ENCODE data around the gene MAGEA4.
"Not testable (repeated sequence)": the region's sequence is repeated elsewhere in the genome, so short reads cannot be mapped to it uniquely, and the experiment has no call there.

The MAGEA4 gene, protein sequence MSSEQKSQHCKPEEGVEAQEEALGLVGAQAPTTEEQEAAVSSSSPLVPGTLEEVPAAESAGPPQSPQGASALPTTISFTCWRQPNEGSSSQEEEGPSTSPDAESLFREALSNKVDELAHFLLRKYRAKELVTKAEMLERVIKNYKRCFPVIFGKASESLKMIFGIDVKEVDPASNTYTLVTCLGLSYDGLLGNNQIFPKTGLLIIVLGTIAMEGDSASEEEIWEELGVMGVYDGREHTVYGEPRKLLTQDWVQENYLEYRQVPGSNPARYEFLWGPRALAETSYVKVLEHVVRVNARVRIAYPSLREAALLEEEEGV

DNA sequence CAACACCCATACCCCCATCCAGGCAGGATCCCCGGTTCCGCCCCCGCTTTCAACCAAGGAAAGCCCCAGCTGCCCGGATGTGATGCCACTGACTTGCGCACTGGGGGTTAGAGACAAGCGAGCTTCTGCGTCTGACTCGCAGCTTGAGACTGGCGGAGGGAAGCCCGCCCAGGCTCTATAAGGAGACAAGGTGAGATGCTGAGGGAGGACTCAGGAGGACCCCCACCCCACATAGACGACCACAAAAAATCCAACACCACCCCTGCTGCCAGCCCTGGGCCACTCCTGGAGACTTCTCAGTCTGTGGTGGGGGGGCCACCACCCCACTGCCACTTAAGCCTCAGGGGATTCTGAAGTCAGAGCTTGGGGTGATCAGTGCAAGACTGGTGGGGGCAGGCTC lies at the start of gene MAGEA4:
Gene MAGEA4, plus strand, starts transcription at position 110 of the 400 bp plus-strand sequence. CDS start 10,776 bp downstream, outside the sequence.
- no peak for DNase-seq (ENCODE audit: low read depth)

DNA sequence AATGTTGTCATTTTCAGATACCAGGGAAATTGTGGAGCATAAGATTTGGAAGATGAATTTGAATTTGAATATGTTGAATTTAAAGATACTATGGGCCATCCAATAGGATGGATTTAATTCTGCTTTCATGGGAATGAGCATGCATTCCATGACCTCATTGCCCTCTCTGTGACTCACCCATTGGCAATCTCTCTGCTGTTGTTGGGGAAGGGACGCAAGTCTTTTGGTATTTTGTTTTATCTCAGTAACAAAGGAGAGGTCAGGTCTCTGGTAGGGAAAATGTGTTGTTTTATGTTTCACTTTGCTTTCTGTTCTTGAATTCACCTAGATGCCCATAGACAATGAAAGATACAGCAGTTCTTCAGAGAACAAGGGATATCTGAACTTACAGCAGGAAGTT lies 42.1 kb upstream of the MAGEA4 start:
- peak; percentile 42 for DNase-seq (ENCODE audit: low read depth)

DNA sequence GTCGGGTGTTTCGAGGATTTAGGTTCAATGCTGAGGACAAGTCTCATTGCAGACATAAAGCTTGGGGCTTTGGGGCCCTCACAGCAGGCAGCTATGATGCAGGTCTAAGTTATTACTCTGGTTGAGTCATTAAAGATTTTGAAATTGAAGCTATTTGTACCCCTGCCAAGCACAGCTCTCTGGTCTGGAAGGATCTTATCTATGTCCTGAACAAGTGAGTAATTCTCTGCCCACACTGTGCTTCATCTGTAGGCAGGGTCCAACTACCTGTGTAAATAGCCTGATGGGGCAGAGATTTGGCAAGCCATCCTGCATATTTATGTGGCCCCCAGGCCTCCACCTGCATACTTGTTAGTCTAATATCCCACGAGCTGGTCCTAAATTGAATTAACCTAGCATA lies 41.4 kb upstream of the MAGEA4 start:
- peak; percentile 65 for DNase-seq (ENCODE audit: low read depth)

DNA sequence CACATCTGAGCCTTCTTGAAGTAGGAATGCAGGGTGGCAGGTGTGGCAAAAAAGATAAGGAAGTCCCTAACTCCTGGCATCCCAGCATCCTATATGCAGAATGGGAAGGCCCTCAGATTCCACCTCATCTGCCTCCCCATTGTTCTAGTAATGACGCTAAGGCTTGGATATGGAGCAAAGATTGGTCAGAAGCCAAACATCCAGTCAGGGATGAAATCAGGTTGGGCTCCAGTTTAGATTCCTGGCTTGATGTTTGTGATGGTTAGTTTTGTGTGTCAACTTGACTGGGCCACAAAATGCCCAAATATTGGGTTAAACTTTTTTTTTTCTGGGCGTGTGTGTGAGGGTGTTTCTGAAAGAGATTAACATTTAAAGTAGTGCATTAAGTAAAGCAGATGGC lies 39.6 kb upstream of the MAGEA4 start:
- no peak for DNase-seq (ENCODE audit: low read depth)

DNA sequence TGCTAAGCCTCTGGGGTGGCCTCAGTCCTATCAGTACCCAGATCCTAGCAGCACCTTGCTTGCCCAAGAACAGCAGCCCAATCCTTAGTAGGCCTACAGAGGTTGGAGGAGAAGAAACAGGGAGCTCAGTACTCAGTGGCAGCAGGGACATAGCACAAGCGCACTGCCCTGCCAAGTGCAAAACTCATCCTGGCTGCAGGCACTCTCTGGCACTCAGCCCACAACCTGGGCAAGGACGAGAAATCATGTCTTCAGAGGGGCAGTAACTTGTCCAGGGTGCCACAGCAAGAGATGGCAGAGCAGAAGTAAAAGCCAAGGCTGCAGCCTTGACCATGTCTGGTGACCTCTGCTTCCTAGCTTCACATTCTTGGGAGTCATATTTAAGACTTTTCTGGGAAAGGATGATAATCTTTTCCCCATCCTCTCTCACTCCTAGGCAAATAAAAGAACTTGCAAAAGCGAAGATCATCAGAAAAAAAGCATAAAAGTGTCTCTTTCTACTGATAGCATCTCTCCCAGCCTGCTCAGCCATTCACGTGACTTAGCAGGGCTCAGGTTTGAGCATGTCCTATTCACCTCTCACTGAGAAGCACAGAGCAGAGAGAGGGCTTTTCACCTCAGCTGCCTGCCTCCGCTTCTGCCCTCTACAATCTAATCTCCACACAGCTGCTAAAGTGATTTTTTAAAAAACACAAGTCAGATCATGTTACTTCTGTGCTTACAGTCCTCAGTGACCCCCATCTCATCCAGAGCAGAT lies 37.2 kb upstream of the MAGEA4 start:
- DNase-seq (ENCODE audit: low read depth): no peak

DNA sequence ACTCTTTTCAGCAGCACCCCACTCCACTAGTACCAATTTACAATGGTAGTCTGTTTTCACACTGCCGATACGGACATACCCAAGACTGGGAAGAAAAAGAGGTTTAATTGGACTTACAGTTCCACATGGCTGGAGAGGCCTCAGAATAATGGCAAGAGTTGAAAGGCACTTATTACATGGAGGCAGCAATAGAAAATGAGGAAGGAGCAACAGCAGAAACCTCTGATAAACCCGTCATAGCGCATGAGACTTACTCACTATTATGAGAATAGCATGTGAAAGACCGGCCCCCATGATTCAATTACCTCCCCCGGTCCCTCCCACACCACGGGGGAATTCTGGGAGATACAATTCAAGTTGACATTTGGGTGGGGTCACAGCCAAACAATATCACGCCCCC lies 34.1 kb upstream of the MAGEA4 start:
- no peak for DNase-seq (ENCODE audit: low read depth)

DNA sequence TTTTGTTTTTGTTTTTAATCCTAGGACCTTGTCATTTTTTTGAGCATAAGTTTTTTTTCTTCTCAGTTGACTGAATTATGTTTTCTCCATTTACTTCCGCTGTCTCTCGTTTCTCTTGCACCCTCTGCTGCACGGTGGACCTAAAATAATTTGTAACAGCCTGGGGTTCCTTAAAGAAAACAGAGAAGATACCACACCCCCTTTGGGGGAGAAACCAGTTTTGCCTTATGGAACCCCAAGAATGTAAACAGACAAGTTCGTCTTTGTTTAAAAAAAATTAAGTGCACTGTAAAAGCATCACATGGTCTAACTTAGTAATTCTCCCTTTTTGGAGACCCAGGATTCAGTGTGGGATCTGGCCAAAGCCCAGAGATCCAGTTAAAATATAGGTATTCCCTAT lies 32.8 kb upstream of the MAGEA4 start:
- DNase-seq (ENCODE audit: low read depth): no peak

DNA sequence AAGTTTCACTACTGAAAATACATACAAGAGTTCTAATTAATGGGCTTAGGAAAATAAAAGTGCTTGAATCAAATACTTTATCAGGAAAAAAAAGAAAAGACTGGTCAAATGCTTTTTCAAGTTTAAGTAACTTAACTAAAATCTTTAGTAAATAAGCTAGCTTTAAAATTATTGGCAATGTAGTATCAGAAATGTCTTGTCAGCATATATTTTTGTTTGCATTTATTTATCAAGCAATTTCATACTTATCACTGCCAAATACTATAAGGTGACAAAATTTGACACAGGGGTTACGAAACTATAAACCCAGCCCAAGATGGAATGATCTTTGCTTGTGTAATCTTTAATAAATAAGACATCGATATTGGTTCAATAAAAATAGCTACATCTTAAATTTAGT lies 31.8 kb upstream of the MAGEA4 start:
- DNase-seq (ENCODE audit: low read depth): no peak

DNA sequence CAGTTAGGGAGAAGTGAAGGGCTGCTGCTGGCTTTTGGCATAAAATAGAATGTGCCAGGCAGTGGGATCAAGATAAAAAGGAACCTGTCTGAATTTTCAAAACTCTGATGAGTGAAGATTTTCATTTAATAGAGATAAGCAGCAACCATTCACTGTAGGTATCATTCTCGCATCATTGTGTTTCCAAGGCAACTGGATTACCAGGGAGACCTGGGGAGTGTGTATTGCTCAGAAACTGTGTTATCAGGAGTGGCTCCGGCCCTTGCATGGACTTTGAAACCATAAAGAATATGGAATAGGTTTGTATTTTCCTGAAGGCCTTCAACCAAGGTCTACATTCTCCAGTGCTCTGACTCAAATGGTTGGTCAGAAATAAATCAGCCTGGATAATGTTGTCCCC lies 23.3 kb upstream of the MAGEA4 start:
- DNase-seq (ENCODE audit: low read depth): no peak

DNA sequence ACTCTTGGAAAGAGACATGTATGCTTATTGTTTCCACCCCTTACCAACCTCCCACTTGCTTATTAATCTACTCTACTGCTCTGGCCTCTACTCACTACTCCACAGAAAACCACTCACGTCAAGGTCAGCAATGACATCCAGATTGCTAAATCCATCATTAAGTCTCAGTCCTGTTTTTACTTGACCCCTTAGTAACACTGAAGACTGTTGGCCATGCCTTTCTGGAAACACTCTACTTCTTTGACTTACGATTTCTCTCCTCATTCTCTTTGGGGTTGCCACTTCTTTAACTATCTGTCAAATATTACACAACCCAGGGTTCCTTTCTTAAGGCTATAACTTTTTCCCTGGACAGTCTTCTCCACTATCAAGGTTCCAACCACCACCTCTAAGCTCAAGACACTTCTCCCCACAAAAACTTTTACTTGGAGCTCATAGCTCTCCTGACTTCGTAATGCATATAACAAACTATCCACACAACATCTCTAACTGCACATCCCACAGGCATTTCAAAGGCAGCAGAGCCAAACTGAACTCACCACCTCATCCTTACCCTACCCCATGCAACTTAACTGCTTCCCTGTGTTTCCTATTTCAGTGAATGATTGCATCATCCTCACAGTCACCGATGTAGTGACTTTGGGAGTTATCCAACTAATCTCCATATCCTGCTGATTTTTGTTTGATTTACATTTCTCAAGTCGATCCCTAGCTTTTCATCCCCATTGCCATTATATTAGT lies 15.8 kb upstream of the MAGEA4 start:
- peak; percentile 75 for DNase-seq (ENCODE audit: low read depth)

DNA sequence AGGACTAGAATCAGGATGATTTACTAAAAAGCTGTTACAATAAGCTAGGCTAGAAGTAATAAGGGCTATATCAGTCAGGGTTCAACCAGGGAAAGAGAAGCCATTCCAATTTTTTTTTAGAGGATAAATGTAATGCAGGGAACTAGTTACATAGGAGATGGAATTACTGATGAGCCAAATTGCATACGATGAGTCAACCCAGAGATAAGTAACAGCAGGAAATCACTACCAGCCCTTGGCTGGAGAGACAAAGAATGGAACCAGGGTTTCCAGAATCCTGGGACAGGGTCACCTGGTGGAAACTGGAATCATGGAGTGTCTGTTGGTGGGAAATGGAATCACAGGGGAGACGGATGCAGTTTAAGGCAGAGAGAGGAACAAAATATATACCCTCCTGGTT lies 13.1 kb upstream of the MAGEA4 start:
- no peak for DNase-seq (ENCODE audit: low read depth)

DNA sequence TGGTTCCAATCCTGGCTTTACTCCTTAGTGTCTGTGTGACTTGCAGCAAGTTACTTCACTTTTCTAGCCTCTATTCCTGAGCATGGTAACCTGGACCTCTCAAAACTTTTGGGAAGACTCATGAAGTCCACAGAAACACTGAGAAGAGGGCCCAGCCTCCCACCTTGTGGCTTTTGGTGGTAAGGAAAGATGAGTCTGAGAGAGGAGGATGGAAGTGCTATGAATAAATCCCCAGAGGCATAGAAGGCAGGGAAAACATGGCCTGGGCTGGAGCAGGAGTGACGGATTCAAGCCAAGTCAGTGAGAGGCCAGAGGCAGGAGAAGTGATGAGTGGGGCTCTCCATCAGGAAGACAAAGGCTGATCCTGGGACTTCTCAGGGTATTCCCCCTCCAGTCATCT lies 10.9 kb upstream of the MAGEA4 start:
- DNase-seq (ENCODE audit: low read depth): no peak

DNA sequence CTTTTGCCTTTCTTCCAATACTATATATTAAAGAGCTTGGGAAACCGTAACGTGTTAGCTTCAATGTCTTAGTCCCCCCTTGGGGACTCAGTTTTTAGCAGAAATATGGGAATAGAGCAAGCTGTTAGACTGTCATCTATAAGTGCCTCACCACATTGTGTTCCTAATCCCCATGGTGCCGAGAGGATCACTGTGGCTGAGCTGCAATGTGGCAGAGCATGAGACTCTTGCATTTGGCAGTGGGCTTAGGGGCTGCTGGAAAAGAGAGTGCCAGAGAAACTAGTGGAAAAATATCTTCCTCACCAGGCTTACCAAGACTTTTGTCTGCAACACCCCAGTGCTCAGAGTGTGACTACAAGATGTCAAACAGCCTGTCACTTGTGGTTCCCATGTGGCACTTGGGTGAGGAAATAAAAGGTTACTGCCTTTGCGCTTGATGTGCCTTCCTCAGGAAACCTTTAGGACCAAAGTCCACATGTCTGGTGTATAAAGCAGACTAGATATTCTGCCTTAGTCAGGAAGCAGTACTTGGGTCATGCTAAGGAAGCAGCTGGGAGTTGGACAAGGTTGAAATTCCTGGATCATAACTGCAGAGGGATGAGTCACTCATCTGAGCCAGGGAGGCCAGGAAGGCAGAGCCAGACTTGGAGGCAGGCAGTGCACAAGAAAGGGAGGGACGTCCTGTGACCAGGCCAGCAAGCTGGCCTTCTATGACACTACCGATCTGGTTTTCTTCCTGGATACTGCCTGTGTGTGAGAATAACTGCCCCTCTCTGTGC lies 9.7 kb upstream of the MAGEA4 start:
- peak; percentile 69 for DNase-seq (ENCODE audit: low read depth)

DNA sequence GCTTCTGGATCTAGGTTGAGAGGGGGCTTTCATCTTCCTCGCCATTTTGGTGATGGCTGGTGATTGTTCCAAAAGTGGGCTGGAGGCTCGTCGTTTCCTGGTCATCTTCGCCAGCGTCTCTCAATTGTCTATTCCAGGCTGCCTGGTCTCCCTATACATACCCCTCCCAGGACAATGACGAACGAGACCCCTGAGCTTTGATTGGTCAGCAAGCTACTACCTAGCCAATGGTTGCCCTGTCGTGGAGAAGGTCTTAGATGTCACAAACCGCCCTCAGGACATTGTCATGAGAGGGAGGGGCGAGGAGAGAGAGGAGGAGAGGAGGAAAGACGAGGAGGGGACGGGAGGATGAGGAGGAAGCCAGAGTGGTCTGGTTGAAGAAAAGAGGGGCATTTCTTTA lies 7.7 kb upstream of the MAGEA4 start:
- no peak for DNase-seq (ENCODE audit: low read depth)

DNA sequence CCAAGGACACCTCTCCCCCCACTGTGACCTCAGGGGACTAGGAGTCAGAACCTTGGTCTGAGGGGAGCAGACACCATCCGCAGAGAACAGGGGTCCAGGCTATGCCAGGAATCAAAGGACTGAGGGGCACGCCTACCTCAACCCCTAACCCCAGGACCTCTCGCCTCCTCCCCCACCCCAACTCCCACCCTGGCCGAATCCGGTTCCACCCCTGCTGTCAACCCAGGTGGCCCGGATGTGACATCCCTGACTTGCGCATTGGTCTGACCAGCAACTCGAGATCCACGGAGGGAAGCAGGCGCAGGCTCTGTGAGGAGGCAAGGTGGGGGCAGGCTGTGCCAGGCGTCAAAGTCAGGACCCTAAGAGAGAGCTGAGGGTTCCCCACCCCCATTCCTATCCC lies 468 bp upstream of the MAGEA4 start:
- no peak for DNase-seq (ENCODE audit: low read depth)

DNA sequence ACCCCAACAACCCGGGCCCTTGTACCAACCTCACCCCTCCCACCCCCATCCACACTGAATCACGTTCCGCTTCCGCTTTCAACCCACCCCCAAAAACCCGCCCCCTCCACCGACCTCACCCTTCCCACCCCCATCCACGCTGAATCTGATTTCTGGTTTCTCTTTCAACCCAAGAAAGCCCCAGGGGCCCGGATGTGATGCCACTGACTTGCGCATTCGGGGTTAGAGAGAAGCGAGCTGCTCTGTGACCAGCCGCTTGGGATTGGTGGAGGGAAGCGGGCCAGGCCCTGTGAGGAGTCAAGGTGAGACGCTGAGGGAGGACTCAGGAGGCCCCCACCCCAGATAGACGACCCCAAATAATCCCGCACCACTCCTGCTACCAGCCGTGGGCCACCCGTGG lies 6.0 kb downstream of the MAGEA4 start:
- not testable (repeated sequence) for DNase-seq (ENCODE audit: low read depth)

DNA sequence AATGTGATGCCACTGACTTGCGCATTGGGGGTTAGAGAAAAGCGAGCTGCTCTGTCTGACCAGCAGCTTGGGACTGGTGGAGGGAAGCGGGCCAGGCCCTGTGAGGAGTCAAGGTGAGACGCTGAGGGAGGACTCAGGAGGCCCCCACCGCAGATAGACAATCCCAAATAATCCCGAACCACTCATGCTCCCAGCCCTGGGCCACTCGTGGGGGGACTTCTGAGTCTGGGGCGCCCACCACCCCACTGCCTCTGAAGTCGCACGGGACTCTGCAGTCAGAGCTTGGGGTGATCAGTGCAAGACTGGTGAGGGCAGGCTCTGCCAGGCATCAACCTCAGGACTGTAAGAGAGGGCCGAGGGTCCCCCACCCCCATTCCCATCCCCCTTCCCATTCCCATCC lies 6.9 kb downstream of the MAGEA4 start:
- no peak for DNase-seq (ENCODE audit: low read depth)

DNA sequence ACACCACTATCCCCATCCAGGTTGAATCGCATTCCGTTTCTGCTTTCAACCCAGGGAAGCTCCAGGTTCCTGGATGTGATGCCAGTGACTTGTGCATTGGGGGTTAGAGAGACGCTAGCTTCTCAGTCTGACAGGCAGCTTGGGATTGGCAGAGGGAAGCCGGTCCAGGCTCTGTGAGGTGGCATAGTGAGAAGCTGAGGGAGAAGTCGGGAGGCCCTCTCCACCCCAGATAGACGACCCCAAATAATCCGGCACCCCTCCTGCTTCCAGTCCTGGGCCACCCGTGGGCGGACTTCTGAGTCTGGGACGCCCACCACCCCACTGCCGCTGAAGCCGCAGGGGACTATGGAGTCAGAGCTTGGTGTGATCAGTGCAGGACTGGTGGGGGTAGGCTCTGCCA lies 7.4 kb downstream of the MAGEA4 start:
- DNase-seq (ENCODE audit: low read depth): no peak

DNA sequence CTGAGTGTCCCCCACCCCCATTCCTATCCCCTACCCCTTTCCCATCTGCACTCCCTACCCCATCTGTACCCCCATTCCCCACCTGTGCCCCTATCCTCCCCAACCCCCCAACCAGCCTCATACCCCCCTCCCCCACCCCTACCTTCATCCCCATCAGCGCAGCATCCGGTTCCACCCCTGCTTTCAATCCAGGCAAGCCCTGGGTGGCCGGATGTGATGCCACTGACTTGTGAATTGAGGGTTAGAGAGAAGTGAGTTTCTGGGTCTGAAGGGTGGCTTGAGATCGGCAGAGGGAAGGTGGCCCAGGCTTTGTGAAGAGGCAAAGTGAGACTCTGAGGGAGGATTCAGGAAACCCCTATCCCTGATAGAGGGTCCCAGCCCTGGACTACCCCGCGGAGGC lies 7.8 kb downstream of the MAGEA4 start:
- no peak for DNase-seq (ENCODE audit: low read depth)

DNA sequence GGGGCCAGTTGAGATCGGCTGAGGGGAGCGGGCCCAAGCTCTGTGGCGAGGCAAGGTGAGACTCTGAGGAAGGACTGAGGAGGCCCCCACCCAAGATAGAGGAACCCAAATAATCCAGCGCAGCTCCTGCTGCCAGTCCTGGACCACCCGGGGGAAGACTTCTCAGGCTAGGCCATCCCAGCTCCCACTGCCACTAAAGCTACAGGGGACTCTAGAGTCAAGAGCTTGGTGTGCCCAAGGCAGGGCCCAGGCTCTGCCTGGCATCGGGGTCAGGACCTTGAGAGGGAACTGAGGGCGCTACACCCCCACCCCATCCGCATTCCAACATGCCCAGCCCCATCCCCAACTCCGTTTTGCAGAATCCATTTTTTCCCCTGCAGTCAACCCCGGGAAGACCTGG lies 8.6 kb downstream of the MAGEA4 start:
- DNase-seq (ENCODE audit: low read depth): no peak

DNA sequence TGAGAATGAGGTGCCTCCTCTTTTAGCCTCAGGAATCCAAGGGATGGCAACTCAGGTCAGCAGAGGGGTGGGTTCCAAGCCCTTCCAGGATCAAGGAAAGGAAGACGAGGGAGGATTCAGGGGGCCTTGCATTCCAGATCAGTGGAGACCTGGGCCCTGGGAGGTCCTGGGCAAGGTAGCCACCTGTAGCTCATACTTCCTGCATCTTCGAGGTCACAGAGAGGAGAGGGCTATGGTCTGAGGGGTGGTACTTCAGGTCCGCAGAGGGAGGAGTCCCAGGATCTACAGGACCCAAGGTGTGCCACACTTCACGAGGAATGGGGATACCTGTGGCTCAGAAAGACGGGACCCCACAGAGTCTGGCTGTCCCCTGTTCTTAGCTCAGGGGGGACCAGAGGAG lies 9.2 kb downstream of the MAGEA4 start:
- no peak for DNase-seq (ENCODE audit: low read depth)

DNA sequence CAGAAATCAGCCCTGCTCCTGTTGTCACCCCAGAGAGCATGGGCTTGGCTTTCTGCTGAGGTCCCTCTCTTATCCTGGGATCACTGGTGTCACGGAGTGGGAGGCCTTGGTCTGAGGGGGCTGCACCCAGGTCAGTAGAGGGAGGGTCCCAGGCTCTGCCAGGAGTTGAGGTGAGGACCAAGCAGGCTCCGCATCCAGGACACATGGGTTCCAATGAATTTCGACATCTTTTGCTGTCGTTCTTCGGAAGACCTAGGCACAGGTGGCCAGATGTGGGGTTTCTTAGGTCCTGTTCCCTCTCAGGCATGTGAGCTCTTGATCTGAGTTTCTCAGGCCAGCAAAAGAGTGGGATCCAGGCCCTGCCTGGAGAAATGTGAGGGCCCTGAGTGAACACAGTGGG lies 10.0 kb downstream of the MAGEA4 start:
- DNase-seq (ENCODE audit: low read depth): no peak
